Islet precursor cell (in vitro differentiated cells): Measurements from ENCODE around the gene TXLNB.
A peak's percentile ranks its signal among the peaks of the same experiment; 100 is the strongest.

ENCODE experiments used
- DNase-seq: peaks from one replicate; pipeline ENCODE4 v3.0.0-alpha.2; 2018

TXLNB gene

GRCh38 chr6:139291813-139292619 lies at the start of gene TXLNB:
TSS of gene TXLNB (minus strand) at chr6:139291998. CDS start at chr6:139288899, 3,099 bp downstream.
- DNase-seq, result peak; percentile 66

GRCh38 chr6:139341060-139341459 lies 49.3 kb upstream of the TXLNB start:
- no peak for DNase-seq

- no peak for DNase-seq
Observed at GRCh38 chr6:139338795-139339194, 47.0 kb upstream of the TXLNB start.

GRCh38 chr6:139337830-139338229 lies 46.0 kb upstream of the TXLNB start:
- no peak for DNase-seq

- no peak for DNase-seq
Observed at GRCh38 chr6:139337001-139337400, 45.2 kb upstream of the TXLNB start.

- DNase-seq, result no peak
Observed at GRCh38 chr6:139336488-139336887, 44.7 kb upstream of the TXLNB start.

- DNase-seq, result no peak
Observed at GRCh38 chr6:139335447-139336210, 43.8 kb upstream of the TXLNB start.

GRCh38 chr6:139334806-139335446 lies 43.1 kb upstream of the TXLNB start:
- DNase-seq, result no peak

GRCh38 chr6:139330826-139331500 lies 39.2 kb upstream of the TXLNB start:
- no peak for DNase-seq

- DNase-seq, result no peak
Observed at GRCh38 chr6:139330306-139330705, 38.5 kb upstream of the TXLNB start.

- no peak for DNase-seq
Observed at GRCh38 chr6:139329224-139329623, 37.4 kb upstream of the TXLNB start.

GRCh38 chr6:139327038-139327437 lies 35.2 kb upstream of the TXLNB start:
- DNase-seq, result no peak

GRCh38 chr6:139325686-139326085 lies 33.9 kb upstream of the TXLNB start:
- no peak for DNase-seq

- DNase-seq, result no peak
Observed at GRCh38 chr6:139325125-139325524, 33.3 kb upstream of the TXLNB start.

- no peak for DNase-seq
Observed at GRCh38 chr6:139324301-139324555, 32.4 kb upstream of the TXLNB start.

- no peak for DNase-seq
Observed at GRCh38 chr6:139323511-139324300, 31.9 kb upstream of the TXLNB start.

- no peak for DNase-seq
Observed at GRCh38 chr6:139320081-139320480, 28.3 kb upstream of the TXLNB start.

GRCh38 chr6:139316622-139317317 lies 25.0 kb upstream of the TXLNB start:
- DNase-seq, result no peak

- no peak for DNase-seq
Observed at GRCh38 chr6:139313784-139314545, 22.2 kb upstream of the TXLNB start.

- DNase-seq, result no peak
Observed at GRCh38 chr6:139313229-139313628, 21.4 kb upstream of the TXLNB start.

- no peak for DNase-seq
Observed at GRCh38 chr6:139311831-139312230, 20.0 kb upstream of the TXLNB start.
